HG02610 (cell line): ENCODE results near the gene MAPK14.
"Not testable (repeated sequence)": the region's sequence is repeated elsewhere in the genome, so short reads cannot be mapped to it uniquely, and the experiment has no call there.

ENCODE experiments used
- ATAC-seq: cut with Tn5 transposase; IDR thresholded peaks from one replicate; pipeline ENCODE4 v1.9.1; 2021; ENCODE audit warnings: mild to moderate bottlenecking, moderate library complexity; ENCODE audit not compliant: unreplicated experiment

The MAPK14 gene

DNA sequence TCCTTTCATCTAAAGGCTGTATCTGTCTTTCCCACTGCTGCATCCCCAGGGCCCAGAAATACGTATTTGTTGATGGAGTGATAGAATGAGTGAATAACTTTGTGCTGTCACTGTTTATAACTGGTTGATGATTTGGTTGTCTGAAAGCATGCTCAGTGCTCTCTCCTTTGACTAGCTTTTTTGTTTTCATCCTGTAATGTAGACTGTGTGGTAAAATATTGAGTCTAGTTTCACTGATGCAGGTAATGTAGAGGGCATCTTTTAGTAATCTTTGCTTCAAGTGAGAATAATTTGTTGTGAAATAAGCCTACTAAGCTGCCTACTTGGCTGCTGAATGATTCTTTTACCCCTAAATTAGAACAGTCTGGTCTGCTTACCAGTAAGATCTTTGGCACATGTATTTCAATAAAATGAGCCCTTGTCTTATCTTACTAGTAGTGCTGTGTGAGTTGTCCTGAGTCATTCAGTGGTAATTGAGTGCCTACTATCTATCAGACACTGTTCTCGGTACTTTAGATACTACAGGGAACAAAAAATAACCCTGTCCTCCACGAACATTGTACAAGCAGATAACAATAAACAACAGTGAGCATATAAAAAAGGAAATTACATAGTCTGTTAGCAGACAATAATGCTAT lies 39.9 kb downstream of the MAPK14 start:
- ATAC-seq, result no peak

DNA sequence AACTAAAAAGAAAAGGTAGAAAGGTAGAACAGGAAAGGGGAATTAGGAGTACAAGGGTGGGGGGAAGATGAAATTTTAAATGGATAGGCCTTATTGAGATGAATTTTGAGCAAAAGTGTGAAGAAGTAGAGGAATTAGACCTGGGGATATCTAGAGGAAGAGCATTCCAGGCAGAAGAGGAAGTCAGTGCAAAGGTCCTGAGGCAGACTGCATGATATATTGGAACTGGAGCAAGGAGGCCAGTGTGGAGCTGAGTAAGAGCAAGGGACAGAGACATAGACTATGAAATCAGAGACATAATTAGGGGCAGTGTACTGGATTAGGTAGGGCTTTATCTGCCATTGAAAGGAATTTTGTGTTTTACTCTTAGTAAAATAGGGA lies 40.4 kb downstream of the MAPK14 start:
- no peak for ATAC-seq

DNA sequence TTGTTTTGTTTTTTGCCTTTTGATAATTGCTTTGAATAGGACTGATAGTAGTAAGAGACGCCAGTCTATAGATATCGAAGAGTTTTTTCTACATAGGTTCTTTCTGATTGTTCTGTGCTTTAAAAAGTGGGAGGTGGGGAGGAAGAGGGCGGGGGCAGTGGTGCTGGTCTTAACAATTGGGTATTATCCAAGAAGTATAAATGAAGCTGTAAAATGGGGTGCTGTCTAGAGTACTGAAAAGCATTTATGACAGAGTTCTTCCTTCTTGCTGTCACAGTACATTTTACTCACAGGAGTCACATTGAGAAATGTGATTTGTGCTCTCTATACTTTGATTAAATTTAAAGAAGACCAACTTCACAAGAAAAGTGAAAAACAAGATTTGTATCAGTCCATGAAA lies 41.0 kb downstream of the MAPK14 start:
- ATAC-seq, result no peak

DNA sequence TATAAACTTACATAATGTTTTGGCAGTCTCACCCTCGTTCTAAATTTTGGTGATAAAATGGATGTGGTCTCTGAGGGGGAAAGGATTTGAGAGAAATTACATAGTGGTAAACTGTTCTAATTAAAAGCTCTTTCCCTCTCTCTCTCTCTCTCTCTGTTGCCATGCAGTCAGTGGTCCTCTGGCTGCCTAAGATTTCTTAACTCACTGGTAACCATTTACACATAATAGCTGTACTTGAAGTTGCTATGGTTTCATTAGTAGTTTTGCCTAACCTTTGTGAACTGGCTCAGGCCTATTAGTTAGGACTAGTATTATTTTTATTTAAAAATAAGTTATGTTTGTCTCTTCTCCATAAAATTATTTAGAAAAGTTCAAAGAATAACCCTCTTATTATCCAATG lies 42.0 kb downstream of the MAPK14 start:
- no peak for ATAC-seq

DNA sequence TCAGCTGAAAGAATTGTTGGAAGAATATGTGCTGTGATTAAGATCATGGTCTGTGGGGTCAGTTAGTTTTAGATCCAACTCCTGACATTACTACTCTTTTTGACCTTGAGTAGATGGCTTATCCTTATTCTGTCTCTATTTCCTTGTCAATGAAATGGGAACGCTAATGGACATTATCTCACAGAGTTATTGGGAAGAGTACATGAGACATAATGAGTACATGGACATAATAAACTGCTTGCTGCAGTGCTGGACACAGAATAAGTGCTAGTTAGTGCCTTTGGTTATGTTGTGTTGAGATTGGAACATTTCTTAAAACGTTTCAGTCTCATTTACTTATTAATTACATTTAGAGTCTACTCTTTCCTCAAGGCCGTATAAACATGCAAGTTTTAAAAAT lies 42.6 kb downstream of the MAPK14 start:
- ATAC-seq, result no peak

DNA sequence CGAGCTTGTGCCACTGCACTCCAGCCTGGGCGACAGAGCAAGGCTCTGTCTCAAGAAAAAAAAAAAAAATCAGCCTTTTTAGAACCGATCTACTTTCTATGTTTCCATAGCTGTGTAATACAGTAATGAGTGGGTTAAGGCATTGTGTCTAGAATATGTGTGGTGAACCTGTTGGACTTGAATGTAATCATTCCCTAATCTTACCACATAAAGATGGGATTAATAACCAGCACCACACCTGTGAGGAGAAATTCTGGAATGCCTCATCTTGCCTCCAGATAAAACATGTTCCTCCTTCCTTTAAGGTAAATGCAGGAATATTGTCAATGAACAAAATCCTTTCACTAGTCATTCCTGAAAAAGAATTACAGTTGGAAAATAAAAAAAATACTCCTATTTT lies 43.7 kb downstream of the MAPK14 start:
- no peak for ATAC-seq

DNA sequence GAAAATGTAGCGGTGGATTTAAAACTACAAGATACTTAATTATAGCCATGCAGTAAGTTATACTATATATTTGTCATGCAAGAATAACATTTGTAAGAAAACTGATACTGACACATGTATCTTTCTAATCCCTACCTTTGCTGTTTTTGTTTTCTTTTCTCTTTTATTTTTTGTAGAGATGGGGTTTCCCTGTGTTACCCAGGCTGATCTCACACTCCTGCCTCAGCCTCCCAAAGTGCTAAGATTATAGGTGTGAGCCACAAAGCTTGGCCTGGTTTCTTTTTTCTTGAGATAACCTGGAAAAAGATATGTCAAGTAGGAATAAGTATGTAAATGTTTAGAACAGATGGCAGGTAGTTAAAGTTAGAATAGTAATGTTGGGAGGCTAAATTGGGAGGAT lies 44.1 kb downstream of the MAPK14 start:
- no peak for ATAC-seq

DNA sequence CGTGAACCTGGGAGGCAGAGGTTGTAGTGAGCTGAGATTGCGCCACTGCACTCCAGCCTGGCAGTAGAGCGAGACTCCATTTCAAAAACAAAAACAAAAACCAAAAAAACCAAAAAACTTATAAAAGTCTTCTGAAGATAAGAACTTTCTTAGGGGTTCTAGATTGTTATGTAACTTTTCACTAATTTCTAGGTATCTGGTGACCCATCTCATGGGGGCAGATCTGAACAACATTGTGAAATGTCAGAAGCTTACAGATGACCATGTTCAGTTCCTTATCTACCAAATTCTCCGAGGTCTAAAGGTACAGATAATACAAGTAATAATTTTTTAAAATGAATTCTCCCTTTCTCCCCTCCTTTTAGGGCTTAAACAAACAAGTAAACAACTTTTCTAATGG lies 45.1 kb downstream of the MAPK14 start:
- no peak for ATAC-seq

DNA sequence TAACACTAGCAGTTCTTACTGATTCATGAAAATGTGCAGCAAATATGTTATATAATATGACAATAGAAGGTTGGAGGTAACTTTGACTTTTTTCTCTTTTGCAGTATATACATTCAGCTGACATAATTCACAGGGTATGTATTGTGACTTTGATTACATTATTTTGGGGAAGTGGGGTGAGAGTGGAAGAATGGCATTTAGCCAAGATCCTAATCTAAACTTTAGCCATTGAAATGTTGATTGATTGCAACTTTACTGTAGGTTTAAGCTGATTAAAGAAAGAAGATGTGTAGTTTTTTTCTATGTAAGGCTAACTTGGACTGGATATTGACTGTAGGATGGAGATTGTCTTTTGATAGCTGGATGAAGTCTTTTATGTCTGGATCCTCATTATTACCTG lies 46.0 kb downstream of the MAPK14 start:
- no peak for ATAC-seq

DNA sequence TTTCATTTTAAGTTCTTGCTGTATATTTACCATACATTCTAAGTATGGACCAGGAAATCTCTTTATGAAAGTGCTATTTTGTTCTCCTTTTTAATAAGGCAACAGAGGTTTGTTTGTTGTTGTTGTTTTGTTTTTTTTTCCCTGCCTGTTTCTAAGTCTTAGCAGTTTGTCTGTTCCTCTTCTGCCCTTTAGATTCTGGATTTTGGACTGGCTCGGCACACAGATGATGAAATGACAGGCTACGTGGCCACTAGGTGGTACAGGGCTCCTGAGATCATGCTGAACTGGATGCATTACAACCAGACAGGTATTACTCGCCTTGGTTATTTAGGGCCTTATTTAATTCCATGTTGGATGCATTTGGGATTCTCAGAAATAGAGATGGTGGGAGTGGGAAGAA lies 48.0 kb downstream of the MAPK14 start:
- no peak for ATAC-seq

DNA sequence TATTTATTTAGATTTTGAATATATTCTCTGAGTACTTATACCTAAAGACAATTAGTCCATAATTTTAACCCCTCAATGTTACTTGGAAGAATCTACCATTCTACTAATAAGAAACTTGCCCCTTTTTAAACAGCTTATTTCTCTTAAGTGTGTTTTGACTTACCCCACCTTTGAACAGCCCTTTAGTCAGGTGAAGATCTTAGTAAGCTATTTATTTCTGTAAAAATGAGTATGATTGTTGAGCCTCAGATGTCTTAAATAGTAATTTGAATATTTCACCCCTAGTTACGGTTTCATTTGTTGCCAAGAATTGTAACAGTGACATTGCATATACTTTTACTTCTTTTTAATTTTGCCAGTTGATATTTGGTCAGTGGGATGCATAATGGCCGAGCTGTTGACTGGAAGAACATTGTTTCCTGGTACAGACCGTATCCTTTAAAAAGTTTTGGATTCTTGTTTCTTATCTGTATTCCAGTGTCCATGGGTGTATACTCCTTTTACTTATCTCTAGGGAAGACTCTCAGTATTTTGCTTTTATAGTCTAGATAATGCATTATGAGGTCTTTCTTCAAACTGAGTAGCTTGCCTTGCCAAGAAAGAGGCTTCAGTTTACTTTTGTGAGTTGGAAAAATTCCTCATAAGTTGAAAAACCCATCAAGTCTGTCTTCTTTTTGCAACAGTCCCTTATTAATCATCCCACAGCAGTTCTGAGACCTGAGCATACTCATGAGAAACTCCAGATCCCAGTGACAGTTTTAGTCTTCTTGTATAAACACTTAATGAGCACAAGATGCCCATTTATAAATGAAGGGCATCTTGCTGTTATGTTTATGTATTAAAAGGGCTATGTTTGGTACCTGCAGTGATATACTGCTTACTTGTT lies 48.8 kb downstream of the MAPK14 start:
- no peak for ATAC-seq

DNA sequence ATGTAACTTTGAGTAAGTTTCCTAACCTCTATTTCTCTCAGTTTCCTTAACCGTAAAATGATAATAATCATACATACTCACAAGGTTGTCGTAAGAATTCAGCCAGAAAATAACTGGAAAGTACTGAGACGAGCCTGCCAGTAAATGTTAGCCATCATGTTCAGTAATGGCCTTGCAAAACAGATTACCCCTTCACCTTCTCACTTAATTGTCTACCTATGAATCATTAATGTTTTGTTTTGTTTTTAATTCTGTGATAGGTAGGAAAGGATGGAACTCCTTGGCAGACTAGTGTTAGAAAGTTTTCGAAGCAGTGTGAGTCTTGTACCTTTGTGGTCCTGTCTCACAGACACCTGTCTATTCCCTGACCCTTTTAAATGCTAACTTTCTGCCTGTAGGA lies 50.6 kb downstream of the MAPK14 start:
- ATAC-seq, result no peak

DNA sequence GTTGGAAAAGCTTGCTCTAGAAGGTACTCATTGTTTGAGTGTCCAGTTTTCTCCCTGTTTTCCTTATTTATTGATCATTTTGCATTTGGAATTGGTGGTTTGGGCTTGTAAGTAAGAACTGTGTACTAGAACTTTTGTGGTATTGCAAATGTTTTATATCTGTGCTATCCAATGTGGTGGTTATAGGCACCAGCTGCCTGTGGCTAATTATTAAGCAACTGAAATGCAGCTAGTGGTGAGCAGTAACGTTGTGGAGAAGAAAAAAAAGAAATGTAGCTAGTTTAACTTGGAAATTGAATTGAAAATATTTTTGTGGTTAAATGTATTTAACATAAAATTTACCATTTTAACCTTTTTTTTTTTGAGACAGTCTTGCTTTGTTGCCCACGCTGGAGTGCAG lies 52.0 kb downstream of the MAPK14 start:
- no peak for ATAC-seq

DNA sequence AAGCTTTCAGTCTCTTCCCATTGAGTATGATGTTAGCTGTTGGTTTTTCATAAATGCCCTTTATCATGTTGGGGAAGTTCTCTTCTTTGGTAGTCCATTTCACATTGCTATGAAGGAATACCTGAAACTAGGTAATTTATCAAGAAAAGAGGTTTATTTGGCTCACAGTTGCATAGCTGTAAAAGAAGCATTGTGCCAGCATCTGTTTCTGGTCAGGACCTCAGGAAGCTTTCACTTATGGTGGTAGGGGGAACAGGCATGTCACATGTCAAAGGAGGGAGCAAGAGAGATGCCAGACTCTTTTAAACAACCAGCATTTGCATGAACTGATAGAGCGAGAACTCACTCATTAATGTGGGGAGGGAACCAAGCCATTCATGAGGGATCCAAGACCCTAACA lies 54.7 kb downstream of the MAPK14 start:
- ATAC-seq, result no peak

DNA sequence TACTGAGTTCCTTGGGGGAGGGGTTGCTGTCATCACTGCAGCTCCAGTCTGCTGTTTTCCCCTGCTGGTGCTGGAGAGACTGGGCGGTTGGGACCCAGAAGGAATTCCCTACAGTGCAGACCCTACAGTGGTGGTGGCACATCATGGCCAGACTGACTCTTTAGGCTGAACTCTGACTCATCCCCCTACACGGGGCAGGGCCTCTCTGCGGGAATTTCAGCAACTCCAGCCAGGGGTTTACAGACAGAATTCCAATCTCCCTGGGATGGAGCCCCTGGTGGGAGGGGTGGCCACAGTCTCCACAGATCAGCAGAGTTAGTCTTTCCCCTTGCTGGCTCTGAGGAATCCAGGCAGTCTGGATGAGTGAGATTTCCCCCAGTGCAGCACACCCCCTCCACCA lies 55.8 kb downstream of the MAPK14 start:
- no peak for ATAC-seq

DNA sequence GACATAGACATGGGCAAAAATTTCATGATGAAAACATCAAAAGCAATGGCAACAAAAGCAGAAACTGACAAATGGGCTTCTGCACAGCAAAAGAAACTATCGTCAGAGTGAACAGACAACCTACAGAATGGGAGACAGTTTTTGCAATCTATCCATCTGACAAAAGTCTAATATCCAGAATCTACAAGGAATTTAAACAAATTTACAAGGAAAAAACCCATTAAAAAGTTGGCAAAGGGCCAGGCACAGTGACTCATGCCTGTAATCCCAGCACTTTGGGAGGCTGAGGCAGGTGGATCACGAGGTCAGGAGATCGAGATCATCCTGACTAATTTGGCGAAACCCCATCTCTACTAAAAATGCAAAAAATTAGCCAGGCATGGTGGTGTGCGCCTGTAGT lies 60.6 kb downstream of the MAPK14 start:
- not testable (repeated sequence) for ATAC-seq

DNA sequence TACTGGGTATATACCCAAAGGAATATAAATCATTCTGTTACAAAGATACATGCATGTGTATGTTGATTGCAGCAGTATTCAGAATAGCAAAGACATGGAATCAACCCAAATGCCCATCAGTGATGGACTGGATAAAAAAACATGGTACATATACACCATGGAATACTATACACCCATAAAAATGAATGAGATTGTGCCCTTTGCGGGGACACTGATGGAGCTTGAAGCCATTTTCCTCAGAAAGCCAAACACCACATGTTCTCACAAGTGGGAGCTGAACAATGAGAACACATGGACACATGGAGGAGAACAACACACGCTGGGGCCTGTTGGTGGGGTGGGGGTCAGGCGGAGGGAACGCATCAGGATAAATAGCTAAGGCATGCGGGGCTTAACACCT lies 61.4 kb downstream of the MAPK14 start:
- ATAC-seq, result no peak

DNA sequence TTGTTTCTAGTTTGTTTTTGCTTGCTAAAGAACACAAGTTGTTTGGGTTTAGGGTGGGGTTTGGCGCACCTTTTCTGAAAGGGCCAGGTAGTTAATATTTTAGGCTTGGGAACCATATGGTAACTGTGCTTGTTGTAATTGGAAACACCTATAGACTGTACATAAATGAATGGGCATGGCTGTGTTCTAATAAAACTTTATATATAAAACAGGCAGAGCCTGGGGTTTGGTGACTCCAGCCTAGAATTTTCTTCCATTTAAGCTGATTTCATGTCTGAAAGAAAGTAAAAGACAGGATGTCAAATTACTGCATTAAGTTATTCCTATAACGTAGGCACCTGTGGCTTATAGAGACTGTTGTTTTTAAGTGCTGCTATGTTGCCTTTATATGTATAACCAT lies 66.6 kb downstream of the MAPK14 start:
- no peak for ATAC-seq

DNA sequence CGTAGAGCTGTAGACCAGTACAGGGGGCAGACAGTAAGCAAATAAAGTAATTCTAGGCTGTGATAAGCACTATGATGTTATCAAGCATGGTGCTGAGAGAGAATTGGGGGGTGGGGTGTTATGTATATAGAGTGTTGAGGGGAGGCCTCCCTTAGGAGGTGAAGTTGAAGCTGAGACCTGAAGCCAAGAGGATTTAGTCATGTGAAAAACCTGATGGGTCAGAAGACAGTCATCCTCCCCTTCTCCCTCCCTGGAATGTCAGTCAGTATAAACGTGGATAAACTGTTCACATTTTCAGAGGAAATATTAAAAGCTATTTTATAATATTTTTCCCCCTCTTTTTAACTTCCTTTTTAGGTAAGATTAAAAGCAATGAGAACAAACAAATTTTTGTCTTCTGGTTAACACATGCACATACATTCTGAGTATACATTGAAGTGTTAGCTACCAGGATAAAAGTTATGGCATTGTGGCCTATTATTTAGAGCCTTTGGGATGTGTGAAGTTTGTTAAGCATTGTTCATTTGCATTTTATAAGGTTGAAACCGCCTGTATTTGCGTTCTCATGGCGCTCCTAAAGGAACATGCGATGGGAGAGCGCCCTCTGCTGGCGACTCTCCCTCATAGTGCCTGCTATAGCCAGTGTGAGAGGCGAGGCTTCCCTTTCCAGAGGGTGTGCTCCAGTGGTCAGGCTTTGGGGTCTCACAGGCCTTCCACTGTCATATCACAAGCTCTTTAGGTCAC lies 67.3 kb downstream of the MAPK14 start:
- peak; percentile 57 for ATAC-seq

DNA sequence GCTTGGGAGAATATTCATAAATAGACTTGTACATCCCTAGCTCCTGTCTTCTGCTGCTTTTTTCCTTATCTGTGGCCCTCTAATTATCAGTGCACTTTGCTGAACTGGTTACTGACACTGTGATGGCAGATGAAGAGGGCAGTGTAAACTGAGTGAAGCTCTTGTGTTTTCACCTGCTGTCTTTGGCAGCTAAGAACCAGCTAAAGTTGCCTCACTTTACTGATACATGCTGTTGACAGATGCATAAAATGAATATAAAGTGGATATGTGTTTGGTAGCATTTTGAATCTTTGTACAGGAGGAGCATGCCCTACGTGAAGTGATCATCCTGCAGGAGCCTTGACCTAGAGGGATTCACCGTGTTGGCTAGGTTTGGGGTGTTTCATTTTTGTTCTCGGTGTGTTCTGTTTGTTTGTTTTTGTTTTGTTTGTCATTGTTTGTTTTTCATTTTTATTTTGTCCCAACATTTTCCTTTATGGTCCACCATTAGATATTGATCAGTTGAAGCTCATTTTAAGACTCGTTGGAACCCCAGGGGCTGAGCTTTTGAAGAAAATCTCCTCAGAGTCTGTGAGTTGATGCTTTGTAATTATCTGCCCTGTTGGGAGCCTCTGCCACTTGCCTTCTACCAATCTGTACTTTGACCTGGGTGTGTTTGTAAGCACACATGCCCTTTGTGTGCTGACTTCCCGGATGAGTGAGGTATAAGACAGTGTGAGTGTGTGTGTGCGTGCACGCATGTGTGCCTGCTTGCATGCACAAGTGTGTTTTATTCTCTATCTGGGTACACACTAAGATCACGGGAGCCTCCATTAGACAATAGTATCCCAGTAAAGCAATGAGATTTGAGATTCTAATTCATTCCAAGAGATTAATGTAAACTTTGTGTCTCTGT lies 68.1 kb downstream of the MAPK14 start:
- no peak for ATAC-seq
